Neural cell (in vitro differentiated cells): ENCODE results near the gene ERC2. TPM values are rescaled to one million over a fixed set of nuclear protein-coding genes. Genes with fewer than 3 reads are reported as not detected.

ENCODE experiments used
- H2AFZ ChIP-seq: fragments of 200-600, 300-800 bp; sonication (generic), shearing (Covaris generic); 2 replicates; pipeline ENCODE4 v1.6.0; 2014; ENCODE audit warnings: low read depth, mild to moderate bottlenecking, antibody characterized with exemption, low read length, moderate library complexity
- H3F3A ChIP-seq: fragments of 200-600 bp; shearing (Covaris generic); 2 replicates; pipeline ENCODE4 v1.6.1; 2016; ENCODE audit warnings: mild to moderate bottlenecking, moderate library complexity, mixed read lengths, antibody characterized with exemption, low read length; ENCODE audit not compliant: insufficient read depth, poor library complexity, severe bottlenecking
- H3K27ac ChIP-seq: fragments of 200-600, 300-800 bp; sonication (generic), shearing (Covaris generic); 2 replicates; pipeline ENCODE4 v1.5.1; 2014; ENCODE audit warnings: mild to moderate bottlenecking, low read length, moderate library complexity
- H3K27me3 ChIP-seq: fragments of 300-800, 200-600 bp; sonication (generic), shearing (Covaris generic); 2 replicates; pipeline ENCODE4 v1.6.0; 2014; ENCODE audit warnings: mild to moderate bottlenecking, low read depth, low read length, moderate library complexity; ENCODE audit not compliant: insufficient read depth
- H3K36me3 ChIP-seq: fragments of 300-800, 200-600 bp; sonication (generic), shearing (Covaris generic); 2 replicates; pipeline ENCODE4 v1.5.1; 2014; ENCODE audit warnings: mild to moderate bottlenecking, antibody characterized with exemption, low read length, moderate library complexity; ENCODE audit not compliant: insufficient read depth
- H3K4me2 ChIP-seq: fragments of 300-800, 200-600 bp; sonication (generic), shearing (Covaris generic); 2 replicates; pipeline ENCODE4 v1.6.0; 2014; ENCODE audit warnings: mild to moderate bottlenecking, low read length
- H3K4me3 ChIP-seq: fragments of 300-800, 200-600 bp; sonication (generic), shearing (Covaris generic); 2 replicates; pipeline ENCODE4 v1.5.1; 2014; ENCODE audit warnings: mild to moderate bottlenecking, low read length, moderate library complexity
- H3K79me2 ChIP-seq: fragments of 200-600 bp; shearing (Covaris generic); replicated peaks from 2 replicates; pipeline ENCODE4 v1.6.0; 2014; ENCODE audit warnings: mild to moderate bottlenecking, low read length, moderate library complexity; ENCODE audit not compliant: insufficient read depth
- H3K9ac ChIP-seq: fragments of 300-800, 200-600 bp; sonication (generic), shearing (Covaris generic); 2 replicates; pipeline ENCODE4 v1.6.1; 2016; ENCODE audit warnings: mild to moderate bottlenecking, low read length, mixed read lengths
- H3K9me2 ChIP-seq: fragments of 200-600 bp; shearing (Covaris generic); 2 replicates; pipeline ENCODE4 v1.6.1; 2016; ENCODE audit warnings: mild to moderate bottlenecking, low read length, mixed read lengths; ENCODE audit not compliant: insufficient read depth
- H3K9me3 ChIP-seq: fragments of 200-600, 300-800 bp; sonication (generic), shearing (Covaris generic); 2 replicates; pipeline ENCODE4 v1.6.1; 2016; ENCODE audit warnings: mild to moderate bottlenecking, mixed run types, low read length, moderate library complexity, mixed read lengths
- H4K20me1 ChIP-seq: fragments of 200-600 bp; shearing (Covaris generic); 2 replicates; pipeline ENCODE4 v1.6.1; 2016; ENCODE audit warnings: mild to moderate bottlenecking, mixed run types; ENCODE audit not compliant: insufficient read depth
- EP300 ChIP-seq: fragments of 450-650 bp; conservative IDR thresholded peaks from 2 replicates; pipeline ENCODE4 v1.6.1; 2014; ENCODE audit warnings: antibody characterized with exemption, mild to moderate bottlenecking, moderate library complexity; ENCODE audit not compliant: poor library complexity, severe bottlenecking
- EZH2 ChIP-seq: fragments of 200-600, 300-800 bp; shearing (Covaris generic), sonication (generic); IDR thresholded peaks from 2 replicates; pipeline ENCODE4 v1.6.1; 2014; ENCODE audit warnings: antibody characterized with exemption, low read length, borderline replicate concordance, mild to moderate bottlenecking; ENCODE audit not compliant: insufficient read depth, poor library complexity, severe bottlenecking
- MXI1 ChIP-seq: fragments of 450-650 bp; conservative IDR thresholded peaks from 2 replicates; pipeline ENCODE4 v1.6.1; 2014; ENCODE audit warnings: antibody characterized with exemption, mild to moderate bottlenecking; ENCODE audit not compliant: poor library complexity, severe bottlenecking
- POLR2AphosphoS5 ChIP-seq: IDR thresholded peaks from 2 replicates; pipeline ENCODE4 v1.6.1; 2012
- RAD21 ChIP-seq: fragments of 450-650 bp; conservative IDR thresholded peaks from 2 replicates; pipeline ENCODE4 v1.6.1; 2014; ENCODE audit warnings: antibody characterized with exemption, mild to moderate bottlenecking, moderate library complexity
- REST ChIP-seq: IDR thresholded peaks from 2 replicates; pipeline ENCODE4 v1.6.1; 2012; ENCODE audit warnings: borderline replicate concordance
- SMC3 ChIP-seq: fragments of 450-650 bp; conservative IDR thresholded peaks from 2 replicates; pipeline ENCODE4 v1.6.1; 2014; ENCODE audit warnings: antibody characterized with exemption, mild to moderate bottlenecking, moderate library complexity; ENCODE audit not compliant: poor library complexity
- TAF1 ChIP-seq: IDR thresholded peaks from 2 replicates; pipeline ENCODE4 v1.6.1; 2012; ENCODE audit warnings: low read depth
- polyA plus RNA-seq: library from polyadenylated mRNA; depleted of rRNA; stranded (reverse); fragments of >200 nt; gene quantifications from 2 replicates; pipeline ENCODE4 v1.2.3, GENCODE V29; 2014
- TF ChIP-seq, protein P1 (sequence below): fragments of 450-650 bp; IDR thresholded peaks from 2 replicates; pipeline ENCODE4 v1.5.1; 2014; ENCODE audit warnings: antibody characterized with exemption, mild to moderate bottlenecking, moderate library complexity; ENCODE audit not compliant: poor library complexity, severe bottlenecking

ERC2 gene
- polyA plus RNA-seq, 1 donor from 2014 or later = 60.4 TPM

DNA sequence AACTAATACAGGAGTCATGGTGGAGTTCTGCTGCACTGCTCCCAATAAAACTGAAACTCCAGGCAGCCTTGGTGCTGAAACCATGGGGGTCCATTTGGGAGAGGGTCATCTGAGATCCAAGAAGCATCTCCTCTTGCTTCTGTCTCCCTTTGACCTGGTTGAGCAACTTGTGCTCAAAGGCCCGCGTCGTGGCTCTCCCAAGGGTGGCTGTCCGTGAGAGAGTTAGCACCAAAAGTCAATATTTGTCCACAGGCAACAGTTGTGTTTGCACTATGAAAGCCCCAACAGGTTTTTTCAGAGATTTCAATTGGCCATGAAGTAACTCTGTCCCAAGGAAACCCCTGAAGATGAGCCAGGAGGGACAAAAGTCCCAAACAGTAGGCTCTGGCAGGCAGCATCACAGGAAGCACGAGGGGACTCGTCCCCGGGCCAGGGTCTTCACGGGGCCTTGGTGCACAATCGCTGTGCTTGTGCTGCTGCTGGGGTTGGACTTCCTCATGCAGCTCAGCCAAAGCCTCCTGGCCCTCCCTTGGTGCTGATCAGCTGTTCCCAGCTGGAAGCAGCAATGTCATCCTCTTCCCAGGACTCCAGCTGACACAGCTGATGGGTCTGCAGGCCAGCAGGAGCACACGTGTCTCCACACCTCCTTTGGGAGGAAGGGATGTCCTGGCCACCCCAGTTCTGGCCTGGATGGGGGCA is 941.8 kb downstream of the ERC2 start:
- Histone ChIP-seq H3F3A (no peaks in the 10 kb centered on the region), H3K36me3 (no peaks in the 10 kb centered on the region), H3K27ac (no peak overlapping the region), H3K9me2 (no peaks in the 10 kb centered on the region), H3K9me3 (no peaks in the 10 kb centered on the region), H3K27me3 (no peaks in the 10 kb centered on the region), H3K4me3 (no peak overlapping the region), H4K20me1 (no peaks in the 10 kb centered on the region), H2AFZ (no peak overlapping the region), H3K9ac (no peak overlapping the region), H3K79me2 (no peaks in the 10 kb centered on the region), H3K4me2 (no peak overlapping the region)
- TF ChIP-seq MXI1 (no peak), RAD21 (no peak), TAF1 (no peak), SMC3 (no peak), EP300 (no peak), EZH2 (no peak), REST (no peak), POLR2AphosphoS5 (no peak)
- TF ChIP-seq, protein P1, sequence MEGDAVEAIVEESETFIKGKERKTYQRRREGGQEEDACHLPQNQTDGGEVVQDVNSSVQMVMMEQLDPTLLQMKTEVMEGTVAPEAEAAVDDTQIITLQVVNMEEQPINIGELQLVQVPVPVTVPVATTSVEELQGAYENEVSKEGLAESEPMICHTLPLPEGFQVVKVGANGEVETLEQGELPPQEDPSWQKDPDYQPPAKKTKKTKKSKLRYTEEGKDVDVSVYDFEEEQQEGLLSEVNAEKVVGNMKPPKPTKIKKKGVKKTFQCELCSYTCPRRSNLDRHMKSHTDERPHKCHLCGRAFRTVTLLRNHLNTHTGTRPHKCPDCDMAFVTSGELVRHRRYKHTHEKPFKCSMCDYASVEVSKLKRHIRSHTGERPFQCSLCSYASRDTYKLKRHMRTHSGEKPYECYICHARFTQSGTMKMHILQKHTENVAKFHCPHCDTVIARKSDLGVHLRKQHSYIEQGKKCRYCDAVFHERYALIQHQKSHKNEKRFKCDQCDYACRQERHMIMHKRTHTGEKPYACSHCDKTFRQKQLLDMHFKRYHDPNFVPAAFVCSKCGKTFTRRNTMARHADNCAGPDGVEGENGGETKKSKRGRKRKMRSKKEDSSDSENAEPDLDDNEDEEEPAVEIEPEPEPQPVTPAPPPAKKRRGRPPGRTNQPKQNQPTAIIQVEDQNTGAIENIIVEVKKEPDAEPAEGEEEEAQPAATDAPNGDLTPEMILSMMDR = no peak

DNA sequence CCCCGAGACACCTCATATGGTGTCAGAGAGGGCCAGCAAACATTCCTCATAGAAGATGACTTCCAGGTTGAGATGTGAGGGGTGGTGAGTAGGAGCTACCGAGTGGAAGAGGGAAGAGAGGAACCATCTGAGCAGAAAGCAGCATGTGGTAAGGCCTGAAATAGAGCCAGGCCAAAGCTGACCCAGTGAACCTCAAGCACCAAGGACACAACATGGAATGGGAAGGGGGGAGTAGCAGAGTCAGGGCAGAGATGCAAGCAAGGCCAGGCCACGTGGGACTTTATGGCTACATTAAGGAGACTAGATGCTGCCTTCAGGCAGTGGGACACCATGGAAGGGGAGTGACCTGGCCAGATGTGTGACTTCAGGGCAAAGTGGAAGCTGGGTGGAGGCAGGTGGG is 942.8 kb downstream of the ERC2 start:
- Histone ChIP-seq H3K27ac (no peak overlapping the region), H3K79me2 (no peaks in the 10 kb centered on the region), H3K9ac (no peak overlapping the region), H3K9me3 (no peaks in the 10 kb centered on the region), H3K27me3 (no peaks in the 10 kb centered on the region), H3K4me2 (no peak overlapping the region), H3K36me3 (no peaks in the 10 kb centered on the region), H3F3A (no peaks in the 10 kb centered on the region), H3K4me3 (no peak overlapping the region), H4K20me1 (no peaks in the 10 kb centered on the region), H2AFZ (no peak overlapping the region), H3K9me2 (no peaks in the 10 kb centered on the region)
- no peak for TF ChIP-seq EZH2
- TF ChIP-seq TAF1 = no peak
